Putamen (tissue), 1 donor: Measurements from ENCODE around the gene SINHCAF.
"Not testable (repeated sequence)": the region's sequence is repeated elsewhere in the genome, so short reads cannot be mapped to it uniquely, and the experiment has no call there.

Source experiments
- DNase-seq: peaks from one replicate; pipeline ENCODE4 v3.0.0-alpha.2; 2016; ENCODE audit warnings: low spot score

The SINHCAF gene

DNA sequence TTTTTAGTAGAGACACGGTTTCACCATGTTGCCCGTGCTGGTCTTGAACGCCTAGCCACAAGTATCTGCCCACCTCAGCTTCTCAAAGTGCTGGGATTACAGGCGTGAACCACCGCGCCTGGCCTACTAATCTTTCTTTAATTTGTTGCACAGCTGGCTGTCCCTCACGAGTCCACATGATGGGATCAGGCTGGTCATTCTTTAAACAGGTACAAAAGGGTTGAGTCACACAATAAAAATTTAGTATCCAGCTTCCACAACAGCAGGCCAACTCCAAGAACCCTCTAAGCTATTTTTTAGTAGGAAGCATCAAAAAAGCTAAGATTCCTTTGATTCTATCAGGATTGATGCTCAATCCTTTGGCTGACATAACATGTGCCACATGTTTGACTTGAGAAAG, 17.8 kb downstream of the SINHCAF start:
- DNase-seq: no peak

DNA sequence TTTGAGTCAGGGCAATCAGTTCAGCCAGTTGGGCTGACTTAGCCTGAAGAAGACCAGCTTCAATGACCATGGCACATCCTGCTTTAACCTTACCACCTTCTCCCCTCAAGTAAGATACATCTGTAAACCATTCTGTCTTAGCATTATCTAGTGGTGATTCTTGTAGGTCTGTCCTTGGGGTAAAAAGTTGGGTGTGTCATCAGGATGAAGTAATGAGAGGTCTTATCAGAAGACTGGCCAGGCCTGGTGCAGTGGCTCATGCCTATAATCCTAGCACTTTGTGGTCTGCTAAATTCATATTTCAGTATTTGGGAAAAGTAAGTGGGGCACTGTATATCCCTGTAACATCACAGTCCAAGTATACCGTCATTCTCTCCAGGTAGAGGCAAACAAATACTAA, 19.1 kb downstream of the SINHCAF start:
- DNase-seq: no peak

DNA sequence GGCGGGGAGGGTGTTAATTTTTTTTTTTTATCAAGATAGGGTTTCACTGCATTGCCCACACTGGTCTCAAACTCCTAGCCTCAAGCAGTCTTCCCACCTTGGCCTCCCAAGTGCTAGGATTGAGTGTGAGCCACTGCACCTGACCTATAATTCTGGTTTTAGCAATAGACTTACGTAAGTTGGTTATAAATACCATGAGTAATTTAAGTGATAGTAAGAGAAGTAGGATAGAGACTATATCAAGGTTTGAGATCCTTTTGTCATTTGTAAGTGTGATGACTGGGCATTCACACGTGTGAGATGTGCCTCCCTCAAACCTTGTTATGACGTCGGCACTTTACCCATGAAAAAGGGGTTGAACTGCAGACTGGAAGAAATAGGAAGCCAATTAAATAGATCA, 22.5 kb downstream of the SINHCAF start:
- DNase-seq: no peak

DNA sequence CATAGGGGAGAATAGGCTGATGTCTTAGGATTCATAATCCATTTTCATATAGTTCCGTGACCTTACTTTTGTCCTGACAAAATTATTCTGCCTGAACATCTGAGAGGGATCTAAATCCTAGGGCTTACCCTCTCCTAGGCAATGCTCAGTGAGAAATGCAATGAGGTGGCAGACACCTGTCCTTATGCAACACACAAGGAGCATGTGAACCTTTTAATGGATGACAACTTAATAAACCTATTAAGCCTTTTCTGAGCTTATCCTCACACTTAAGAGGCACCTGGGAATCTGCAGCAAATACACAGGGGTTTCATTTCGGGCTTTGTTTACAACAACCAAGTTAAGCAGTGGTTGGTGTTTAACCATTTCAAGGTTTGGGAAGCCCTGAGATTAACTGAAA, 24.6 kb downstream of the SINHCAF start:
- no peak for DNase-seq

DNA sequence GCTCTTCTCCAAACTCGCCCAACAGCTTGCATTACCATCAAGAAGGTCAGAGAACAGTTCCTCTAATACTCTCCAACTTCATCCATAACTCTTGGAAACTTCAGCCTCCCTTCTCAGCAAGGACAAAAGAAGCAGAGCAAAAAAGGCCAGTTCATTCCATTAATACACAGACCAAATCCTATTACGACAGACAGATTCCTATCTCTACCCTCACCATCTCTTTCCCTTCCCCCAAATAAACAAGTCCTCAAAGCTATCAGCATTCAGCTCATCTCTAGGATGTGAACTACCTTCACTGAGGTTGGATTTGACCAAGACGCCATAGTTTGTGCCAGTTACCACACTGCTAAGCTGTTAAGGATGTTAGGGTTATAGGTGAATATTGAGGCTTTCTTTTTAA, 25.2 kb downstream of the SINHCAF start:
- DNase-seq: no peak

DNA sequence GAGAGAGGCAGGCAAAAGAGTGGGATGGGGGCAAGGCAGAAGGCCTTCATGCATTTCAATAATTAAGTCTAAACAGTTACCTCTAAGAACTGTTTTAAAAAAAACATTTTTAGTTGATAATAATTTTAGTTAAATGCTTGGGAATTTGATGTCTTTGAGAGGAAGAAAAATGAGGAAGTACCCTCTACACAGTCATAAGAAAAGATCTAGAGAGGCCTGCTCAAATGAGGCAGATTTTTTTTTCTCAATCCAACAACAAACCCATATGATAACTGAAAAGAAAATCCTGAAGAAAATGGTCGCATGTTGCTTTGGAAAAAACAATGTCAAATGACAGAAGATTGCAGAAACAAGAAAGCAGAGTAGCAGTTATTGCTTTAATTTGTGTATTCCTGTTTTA, 25.6 kb downstream of the SINHCAF start:
- no peak for DNase-seq

DNA sequence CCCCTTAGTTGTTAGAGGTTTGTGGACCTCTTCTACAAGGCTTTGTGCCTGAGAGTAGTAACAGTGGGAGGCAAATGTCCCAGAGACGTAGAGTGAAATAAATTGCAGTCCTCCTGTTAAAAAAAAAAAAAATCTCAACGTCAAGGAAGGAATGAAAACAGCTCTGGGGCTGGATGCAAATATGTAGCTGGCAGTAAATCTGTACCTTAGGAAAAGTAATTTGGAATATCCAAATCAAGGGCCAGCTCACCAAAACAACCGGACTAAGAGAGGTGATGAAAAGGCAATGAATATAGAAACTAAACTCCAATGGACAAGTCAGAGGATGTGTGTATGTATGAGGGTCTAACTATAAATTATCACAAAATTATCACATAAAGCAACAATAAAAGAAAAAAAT, 27.0 kb downstream of the SINHCAF start:
- no peak for DNase-seq

DNA sequence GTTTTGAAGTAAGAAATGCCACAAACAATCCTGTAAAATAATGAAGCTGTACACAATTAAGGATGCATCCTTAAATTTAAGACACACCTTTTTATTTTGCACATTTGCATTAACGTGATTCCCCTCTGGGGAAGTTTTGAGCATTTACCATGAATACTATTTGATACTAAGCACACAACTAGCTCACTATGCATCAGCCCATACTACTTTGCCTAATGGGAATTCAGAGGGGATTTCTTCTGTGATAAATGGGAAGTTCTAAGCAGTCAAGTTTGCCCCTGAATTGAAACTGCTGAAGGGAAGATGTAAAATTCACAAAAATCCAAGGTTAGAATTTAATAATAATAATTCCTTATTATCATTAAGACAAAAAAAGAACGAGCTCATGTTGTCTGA, 27.4 kb downstream of the SINHCAF start:
- DNase-seq: no peak

DNA sequence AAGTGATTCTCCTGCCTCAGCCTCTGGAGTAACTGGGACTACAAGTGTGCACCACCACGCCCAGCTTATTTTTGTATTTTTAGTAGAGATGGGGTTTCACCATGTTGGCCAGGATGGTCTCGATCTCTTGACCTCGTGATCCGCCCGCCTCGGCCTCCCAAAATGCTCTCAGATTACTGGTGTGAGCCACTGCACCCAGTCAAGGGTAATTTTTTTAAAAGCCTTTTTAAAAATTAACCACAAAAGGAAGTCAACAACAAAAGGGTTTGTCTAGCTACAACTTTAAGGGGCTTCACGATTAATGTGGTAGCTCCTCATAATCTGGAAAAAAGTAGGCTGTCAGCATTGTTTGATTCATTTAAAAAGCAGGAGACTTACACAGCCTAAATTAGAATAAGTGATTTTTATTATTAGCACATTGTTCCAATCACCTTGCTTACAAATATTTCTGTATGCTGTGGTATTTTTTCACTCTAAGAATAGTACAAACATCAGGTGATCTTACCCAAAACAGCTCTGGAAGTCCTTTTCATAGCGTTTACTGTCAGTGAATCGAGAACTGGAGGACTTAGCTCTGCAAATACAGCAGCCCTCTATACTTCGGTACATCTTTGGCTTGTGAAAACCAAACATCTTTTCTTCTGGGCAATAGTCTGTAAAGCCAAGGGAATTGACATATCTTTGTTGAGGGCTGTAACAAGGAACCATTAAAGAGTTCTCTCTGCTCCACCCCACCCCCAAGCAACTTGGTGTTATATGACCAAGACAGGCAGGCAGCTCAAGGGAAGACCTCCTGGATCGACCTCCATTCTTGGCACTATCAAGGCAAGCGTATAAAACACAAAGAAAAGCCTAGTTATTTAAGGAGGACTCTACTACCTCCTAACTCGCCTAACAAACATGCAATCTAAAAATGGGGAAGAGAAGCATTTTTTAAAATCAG, 28.1 kb downstream of the SINHCAF start:
- DNase-seq: no peak

DNA sequence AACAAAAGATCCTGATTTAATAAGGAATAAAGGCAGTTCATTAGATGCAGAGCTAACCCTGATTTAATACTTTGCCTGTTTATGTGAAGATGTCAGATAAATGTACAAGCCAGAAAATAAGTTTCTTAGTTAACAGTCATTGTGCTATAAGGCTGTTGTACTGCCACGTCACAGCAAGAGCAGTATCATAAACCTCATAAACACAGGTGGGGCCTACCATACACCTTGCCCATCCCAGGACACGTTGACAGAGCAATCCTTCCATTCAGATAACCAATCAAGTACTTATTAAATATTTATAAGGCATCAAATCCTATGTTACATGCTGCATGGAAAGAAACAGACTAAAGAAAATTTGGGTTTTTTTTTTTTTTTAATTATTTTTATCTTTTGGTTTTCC, 36.5 kb downstream of the SINHCAF start:
- no peak for DNase-seq

DNA sequence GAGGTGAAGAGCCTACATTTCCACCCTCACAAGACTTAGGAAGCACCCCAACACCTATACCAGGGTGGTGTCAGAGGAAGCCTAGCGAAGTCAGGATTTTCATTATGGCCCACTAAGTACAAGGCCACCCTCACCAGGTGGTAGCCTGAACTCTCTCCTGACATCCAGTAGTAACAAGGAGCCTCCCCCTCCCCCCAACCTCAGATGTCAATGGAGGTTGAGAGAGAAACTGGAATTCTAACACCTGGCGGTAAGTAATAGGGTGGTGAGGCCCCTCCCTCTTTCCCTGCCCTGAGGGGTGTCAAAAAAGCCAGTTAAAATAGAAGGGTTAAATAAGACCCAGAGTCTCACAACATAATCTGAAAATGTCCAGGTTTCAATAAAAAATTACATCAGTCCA, 37.6 kb downstream of the SINHCAF start:
- no peak for DNase-seq

DNA sequence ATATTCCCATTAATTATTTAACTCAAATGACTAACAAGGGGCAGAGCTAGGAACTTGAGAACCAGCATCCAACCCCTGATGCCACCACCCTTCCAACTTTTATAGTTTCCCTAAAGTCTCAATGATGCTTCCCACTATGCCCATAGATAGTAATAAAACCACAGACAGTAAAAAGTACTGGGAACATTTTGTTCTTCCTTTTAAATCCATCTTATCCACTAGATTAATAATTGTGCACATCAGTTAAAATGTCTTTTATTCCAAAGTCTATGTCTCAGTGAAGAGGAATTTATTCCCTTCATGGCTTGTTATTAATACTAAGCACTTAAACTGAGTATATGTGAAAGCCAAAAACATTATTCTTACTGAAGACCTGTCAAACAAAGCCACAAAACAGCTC, 45.8 kb downstream of the SINHCAF start:
- DNase-seq: no peak

DNA sequence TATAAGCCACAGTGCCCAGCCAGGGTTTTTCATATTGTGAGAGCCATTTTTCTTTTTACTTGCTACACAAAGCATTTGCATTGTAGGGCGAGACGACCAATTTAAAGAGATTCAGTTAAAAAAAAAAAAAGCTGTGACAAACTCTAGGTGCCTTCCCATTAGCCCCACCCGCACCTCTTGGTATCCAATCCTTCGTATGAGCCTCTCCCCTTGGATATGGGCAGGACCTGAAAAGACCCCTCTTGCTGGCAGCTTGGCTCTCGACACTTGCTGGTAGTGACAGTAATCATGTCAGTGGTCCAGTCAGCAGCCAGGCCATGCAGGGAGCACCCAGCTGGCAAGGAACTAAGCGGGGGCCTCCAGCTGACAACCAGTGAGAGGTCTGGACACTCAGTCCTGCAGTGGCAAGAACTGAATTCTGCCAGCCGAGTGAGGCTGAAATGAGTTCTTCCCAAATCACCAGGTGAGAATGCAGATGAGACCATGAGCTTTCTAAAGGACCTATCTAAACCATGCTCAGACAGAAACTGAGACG, 46.5 kb downstream of the SINHCAF start:
- no peak for DNase-seq

DNA sequence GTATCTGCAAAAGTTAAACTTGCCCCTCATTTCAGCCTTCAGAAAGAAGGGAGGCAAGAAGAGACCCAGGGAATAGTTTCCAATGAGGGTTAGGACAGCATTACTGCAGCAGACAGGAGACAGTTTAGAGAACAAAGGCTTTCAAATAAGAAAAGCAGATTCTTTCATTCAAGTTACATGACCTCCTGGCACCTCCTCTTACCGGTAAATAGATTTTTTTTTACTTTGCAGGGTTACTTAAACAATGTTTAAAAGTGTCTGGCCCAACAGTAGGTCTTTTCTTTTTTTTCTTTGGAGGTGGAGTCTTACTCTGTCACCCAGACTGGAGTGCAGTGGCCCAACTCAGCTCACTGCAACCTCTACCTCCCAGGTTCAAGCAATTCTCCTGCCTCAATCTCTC, 47.1 kb downstream of the SINHCAF start:
- no peak for DNase-seq

DNA sequence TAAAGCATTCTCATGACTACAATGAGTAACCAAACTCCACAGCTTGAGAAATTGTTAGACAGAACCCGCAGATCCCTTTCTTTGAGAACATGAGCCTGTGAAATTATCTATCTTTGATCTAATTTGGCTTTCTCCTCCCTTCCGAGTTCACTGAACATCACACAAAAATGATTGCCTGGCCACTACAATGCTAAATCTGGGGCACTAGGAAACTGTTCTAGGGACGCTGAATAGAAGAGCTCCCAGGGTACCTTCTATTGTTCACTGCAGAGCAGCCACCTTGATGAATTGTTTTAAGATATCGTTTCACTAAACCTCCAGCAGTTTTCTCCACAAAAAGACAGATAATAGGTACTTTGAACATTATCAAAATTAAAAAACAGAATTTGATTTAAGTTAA, 47.5 kb downstream of the SINHCAF start:
- DNase-seq: no peak

DNA sequence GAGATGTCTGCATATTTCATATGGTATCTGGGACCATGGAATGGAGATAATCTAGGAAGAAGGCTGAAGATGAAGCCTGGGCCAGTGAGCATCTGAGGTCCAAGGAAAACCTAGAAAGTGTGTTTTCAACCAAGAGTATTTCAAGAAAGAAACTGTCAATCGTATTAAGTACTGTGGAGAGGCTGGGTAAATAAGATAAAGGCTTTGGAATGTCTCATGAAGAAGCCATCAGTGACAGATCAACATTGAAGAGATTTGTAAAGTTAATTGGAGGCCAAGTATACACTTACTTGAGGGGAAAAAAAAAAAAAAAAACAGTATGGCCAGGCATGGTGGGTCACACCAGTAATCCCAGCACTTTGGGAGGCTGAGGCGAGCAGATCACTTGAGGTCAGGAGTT, 48.9 kb downstream of the SINHCAF start:
- DNase-seq: no peak

DNA sequence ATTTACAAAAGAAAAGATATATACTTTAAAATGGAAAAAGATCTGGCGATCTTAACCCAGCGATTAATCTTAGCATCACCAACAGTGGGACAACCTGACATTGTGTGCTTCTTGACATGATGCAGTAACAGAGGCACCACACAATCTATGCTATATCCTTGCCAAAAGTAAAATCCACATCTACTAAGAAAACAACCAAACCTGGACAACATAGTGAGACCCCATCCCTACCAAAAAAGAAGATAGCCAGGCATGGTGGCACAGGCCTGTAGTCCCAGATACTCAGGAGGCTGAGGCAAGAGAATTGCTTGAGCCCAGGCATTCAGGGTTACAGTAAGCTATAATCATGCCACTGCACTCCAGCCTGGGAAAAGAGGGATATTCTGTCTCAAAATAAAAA, 50.5 kb downstream of the SINHCAF start:
- no peak for DNase-seq

DNA sequence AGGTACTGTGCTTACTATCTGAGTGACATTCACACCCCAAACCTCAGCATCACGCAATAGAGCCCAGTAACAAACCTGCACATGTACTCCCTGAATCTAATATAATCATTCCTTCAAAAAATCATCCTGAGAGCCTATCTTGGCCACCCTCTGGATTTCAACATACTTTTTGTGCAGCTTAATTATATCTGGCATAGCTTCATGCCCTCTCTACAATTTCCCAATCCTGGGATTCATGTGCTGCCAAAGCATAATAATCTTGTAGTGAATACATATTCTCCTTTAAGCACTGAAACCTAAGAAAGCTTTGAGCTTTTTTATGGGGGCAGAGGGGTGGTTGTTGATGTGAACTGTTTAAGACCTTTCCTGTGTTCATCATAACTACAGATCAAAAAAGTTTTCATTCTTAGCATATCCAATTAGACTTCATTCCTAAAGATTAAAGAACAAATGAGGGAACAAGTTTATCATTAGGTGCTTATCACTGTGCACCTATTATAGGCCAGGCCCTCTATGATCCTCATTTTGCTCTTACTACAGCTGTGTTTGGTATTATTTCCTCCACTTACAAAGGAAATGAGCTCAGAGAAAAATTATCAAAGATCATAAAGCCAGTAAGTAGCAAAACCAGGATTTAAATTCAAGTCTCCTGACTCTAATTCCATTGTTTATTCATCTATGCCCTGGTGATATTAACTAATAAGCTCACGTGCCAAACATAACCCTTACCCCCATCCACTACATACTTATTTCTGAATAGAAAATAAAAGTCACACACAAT, 51.2 kb downstream of the SINHCAF start:
- no peak for DNase-seq

DNA sequence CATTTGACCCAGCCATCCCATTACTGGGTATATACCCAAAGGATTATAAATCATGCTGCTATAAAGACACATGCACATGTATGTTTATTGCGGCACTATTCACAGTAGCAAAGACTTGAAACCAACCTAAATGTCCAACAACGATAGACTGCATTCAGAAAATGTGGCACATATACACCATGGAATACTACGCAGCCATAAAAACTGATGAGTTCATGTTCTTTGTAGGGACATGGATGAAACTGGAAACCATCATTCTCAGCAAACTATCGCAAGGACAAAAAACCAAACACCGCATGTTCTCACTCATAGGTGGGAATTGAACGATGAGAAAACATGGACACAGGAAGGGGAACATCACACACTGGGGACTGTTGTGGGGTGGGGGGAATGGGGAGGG, 52.2 kb downstream of the SINHCAF start:
- DNase-seq: not testable (repeated sequence)

DNA sequence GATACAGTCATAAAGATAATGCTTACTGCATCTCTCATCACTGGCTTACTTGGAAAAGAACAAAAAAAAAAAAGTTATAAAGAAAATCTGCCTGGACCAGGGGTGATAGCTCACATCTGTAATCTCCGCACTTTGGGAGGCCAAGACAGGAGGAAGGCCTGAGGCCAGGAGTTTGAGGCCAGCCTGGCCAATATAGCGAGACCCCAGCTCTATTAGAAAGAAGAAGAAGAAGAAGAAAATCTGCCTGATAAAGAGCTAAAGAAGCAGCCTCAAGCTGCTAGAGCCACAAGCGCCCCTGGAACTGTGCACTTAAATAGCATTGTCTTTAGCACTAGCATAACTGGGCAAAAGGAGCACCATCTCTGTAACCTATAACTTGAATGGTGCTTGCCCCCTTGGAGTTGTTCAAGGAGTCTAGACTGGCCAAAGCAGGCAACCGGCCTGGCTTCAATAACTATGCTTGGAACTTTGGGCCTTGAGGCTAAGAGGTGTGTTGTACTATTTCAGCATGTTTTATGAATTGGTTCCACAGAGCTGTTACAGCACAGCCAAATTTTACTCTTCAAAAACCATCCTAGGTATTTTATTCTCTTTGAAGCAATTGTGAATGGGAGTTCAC, 53.2 kb downstream of the SINHCAF start:
- DNase-seq: no peak

DNA sequence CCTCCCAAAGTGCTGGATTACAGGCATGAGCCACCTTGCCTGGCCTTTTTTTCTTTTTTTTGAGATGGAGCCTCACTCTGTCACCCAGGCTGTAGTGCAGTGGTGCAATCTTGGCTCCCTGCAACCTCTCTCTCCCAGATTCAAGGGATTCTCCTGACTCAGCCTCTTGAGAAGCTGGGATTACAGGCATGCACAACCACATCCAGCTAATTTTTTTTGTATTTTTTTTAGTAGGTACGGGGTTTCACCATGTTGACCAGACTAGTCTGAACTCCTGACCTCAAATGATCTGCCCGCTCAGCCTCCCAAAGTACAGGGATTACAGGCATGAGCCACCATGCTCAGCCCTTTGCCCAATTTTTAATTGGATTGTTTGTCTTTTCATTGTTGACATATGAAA, 58.0 kb downstream of the SINHCAF start:
- no peak for DNase-seq

DNA sequence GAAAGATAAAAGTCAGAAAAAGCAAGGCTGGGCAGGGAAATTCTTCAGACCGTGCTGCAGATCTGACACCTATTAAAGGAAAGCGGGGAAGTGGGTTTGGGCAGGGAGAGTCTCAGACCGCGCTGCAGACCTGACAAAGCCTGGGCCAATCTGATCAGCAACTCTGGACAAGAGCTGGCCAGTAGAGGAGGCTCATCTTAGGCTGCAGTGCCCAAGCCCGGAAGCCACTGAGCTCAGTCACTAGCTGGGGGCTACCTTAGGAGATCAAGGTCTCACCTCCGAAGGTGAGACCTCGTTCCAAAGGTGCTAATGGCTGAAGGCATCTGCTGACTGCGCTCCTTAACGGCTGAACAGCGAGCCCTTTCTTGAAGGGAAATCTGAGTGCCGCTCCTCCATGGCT, 60.2 kb downstream of the SINHCAF start:
- no peak for DNase-seq

DNA sequence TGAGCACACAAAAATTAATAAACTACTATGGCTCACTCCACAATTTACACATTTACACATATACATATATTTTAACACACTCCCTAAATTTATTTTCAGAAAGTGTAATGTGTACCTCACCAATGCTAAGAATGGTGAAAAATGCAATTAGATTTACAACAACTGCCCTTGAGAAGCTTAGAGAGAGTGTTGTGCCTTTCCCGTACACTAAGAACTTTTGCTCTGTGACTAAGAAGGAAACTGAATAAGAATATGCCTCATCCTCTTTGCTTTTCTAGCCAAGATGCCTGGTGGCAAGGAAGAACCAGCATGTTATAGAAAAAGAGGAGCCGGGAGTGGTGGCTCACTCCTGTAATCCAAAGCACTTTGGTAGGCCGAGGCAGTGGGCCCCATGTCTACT, 62.3 kb downstream of the SINHCAF start:
- DNase-seq: no peak
